Activated naive CD4-positive, alpha-beta T cell treated with anti-CD3 and anti-CD28 coated beads, Interleukin-2, amount 10 ng/mL, durations not matched to agents 7 days and 5 days (primary cell): ENCODE data around the gene C3orf22.
"Not testable (repeated sequence)": the region's sequence is repeated elsewhere in the genome, so short reads cannot be mapped to it uniquely, and the experiment has no call there.

ENCODE experiments used
- CTCF ChIA-PET: fragments of 350-600 bp; sonication (Branson Sonifier 250); formaldehyde crosslinking; loops from one replicate; lab custom pipeline; 2021; ENCODE audit warnings: antibody characterized with exemption; lab: Charles Lee
- DNase-seq: peaks from one replicate; pipeline ENCODE4 v3.0.0-alpha.2; 2020
- H3K27ac Mint-ChIP-seq: one replicate; pipeline ENCODE4 v1.8.0; 2021; ENCODE audit warnings: mild to moderate bottlenecking, moderate library complexity, mixed read lengths
- H3K27me3 Mint-ChIP-seq: one replicate; pipeline ENCODE4 v1.8.0; 2021; ENCODE audit warnings: mild to moderate bottlenecking, mixed read lengths
- H3K36me3 Mint-ChIP-seq: one replicate; pipeline ENCODE4 v1.8.0; 2021; ENCODE audit warnings: mixed read lengths
- H3K4me1 Mint-ChIP-seq: one replicate; pipeline ENCODE4 v1.8.0; 2021; ENCODE audit warnings: mixed read lengths
- H3K4me3 Mint-ChIP-seq: one replicate; pipeline ENCODE4 v1.8.0; 2021; ENCODE audit warnings: mild to moderate bottlenecking, moderate library complexity, mixed read lengths
- H3K9me3 Mint-ChIP-seq: one replicate; pipeline ENCODE4 v1.8.0; 2021; ENCODE audit warnings: mixed read lengths

The C3orf22 gene

GRCh38 chr3:126558336-126559071 lies at the start of gene C3orf22:
C3orf22 (minus strand) TSS chr3:126558932; CDS start chr3:126553390, 5,542 bp downstream.
- Mint-ChIP-seq H3K27ac (no peak within 1 kb of the TSS), H3K27me3 (peaks cover 2% of the 10 kb centered on the region), H3K4me3 (no peak within 1 kb of the TSS), H3K4me1 (no peaks in the 10 kb centered on the region), H3K9me3 (no peaks in the 10 kb centered on the region), H3K36me3 (no peaks in the 10 kb centered on the region)
- CTCF ChIA-PET, result no interaction called here
- DNase-seq, result no peak

DNA sequence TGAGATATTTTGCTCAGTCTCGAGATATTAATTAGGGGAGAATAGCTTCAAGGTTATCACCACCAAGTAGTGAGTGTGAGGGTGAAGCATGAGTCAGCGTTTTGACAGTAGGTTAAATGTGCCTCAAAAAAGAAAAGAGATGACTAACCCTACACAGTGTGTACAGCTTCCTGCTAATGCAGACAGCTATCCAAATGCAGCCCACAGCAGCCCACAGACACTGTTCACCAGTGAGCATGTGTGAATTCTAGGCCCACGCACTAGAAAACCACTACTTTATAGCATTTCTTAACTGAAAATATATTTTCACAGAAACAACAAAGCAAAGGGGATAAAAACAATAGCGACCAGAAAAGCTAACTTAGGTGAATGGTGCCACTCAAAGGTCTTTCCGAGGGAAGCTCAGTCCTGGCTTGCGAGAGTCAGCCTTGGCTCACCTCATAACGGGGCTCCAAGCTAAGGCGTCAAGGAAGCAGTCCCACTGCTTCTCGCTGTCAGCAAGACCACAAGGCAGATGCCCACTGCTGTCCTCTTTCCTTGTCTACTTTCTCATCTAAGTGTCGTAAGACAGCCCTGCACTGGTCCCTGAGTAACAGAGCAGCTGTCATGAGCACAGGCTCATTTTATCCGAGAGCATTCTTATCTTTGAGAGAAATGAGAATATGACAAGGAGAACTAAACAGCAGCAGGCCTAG lies 48.6 kb upstream of the C3orf22 start:
- CTCF ChIA-PET, result interaction anchor here (1.1 kb wide), 1 partner anchor 375 kb away, joined by 3 read pairs; no protein-coding TSS in a partner anchor
- H3K27ac Mint-ChIP-seq, result no peak overlapping the region

DNA sequence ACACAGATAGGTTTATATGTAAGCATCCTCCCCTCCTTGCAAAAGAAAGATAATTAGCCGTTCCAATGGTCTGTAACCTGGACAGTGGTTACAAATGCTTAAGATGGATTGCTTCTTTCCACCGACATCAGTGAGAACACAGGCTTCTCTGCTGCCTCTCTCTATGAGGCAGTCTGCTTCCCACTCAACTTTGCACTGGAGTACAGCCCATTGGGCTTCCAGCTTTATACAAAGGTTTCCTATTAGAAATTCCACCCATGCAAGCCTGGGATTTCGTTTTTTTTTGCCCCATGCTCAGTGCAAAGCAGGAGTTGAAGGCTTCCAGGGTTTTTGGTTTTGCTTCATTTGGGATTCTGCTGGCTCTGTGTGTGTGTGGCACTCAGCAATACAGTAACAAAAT lies 47.3 kb upstream of the C3orf22 start:
- CTCF ChIA-PET, result no interaction called here
- H3K27me3 Mint-ChIP-seq, result peaks cover 3% of the 10 kb centered on the region
- H3K27ac Mint-ChIP-seq, result no peak overlapping the region
- H3K9me3 Mint-ChIP-seq, result no peaks in the 10 kb centered on the region
- H3K4me1 Mint-ChIP-seq, result peaks cover 4% of the 10 kb centered on the region
- DNase-seq, result no peak
- H3K36me3 Mint-ChIP-seq, result no peaks in the 10 kb centered on the region
- H3K4me3 Mint-ChIP-seq, result no peak overlapping the region

More for the DNA sequence above, 48.6 kb upstream of the C3orf22 start:
- no peak overlapping the region for H3K4me3 Mint-ChIP-seq
- H3K36me3 Mint-ChIP-seq, result no peaks in the 10 kb centered on the region
- no peak for DNase-seq
- peaks cover 11% of the 10 kb centered on the region for H3K4me1 Mint-ChIP-seq
- no peaks in the 10 kb centered on the region for H3K9me3 Mint-ChIP-seq
- H3K27me3 Mint-ChIP-seq, result peaks cover 3% of the 10 kb centered on the region

DNA sequence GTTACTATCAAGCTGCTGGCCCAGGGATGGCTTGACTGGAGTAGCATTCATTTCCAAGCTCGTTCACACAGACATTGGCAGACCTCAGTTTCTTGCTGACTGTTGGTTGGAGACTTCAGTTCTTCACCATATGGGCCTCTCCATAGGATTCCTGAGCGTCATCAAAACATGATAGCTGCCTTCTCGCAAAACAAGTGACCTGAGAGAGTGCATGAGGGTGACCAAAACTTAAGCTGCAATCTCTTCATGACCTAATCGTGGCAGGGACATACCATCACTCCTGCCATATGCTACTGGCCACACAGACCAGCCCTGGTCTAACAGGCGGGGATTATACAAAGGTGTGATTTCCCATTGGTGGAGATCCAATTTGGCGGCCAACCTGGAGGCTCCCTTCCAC lies 46.0 kb upstream of the C3orf22 start:
- Mint-ChIP-seq H3K27me3 (peaks cover 10% of the 10 kb centered on the region), H3K4me3 (no peak overlapping the region), H3K4me1 (peaks cover 4% of the 10 kb centered on the region), H3K36me3 (no peaks in the 10 kb centered on the region), H3K9me3 (no peaks in the 10 kb centered on the region), H3K27ac (no peak overlapping the region)
- DNase-seq, result no peak
- CTCF ChIA-PET, result no interaction called here

- no peak overlapping the region for H3K27ac Mint-ChIP-seq
- no peaks in the 10 kb centered on the region for H3K36me3 Mint-ChIP-seq
- peaks cover 10% of the 10 kb centered on the region for H3K27me3 Mint-ChIP-seq
- no peak for DNase-seq
- H3K9me3 Mint-ChIP-seq, result no peaks in the 10 kb centered on the region
- H3K4me3 Mint-ChIP-seq, result no peak overlapping the region
- no peaks in the 10 kb centered on the region for H3K4me1 Mint-ChIP-seq
- CTCF ChIA-PET, result no interaction called here
These were observed 40.4 kb upstream of the C3orf22 start for GRCh38 chr3:126599101-126599500.

DNA sequence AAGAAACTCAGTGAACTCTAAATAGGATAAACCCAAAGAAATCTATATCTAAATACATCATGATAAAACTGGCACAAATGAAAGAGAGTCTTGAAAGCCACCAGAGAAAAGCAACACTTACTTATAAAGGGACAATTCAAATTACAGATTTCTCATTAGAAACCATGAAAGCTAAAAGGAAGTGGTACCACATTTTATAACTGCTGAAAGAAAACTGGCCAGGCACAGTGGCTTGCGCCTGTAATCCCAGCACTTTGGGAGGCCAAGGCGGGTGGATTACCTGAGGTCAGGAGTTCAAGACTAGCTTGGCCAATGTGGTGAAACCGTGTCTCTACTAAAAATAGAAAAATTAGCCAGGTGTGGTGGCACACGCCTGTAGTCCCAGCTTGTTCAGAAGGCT lies 36.7 kb upstream of the C3orf22 start:
- H3K9me3 Mint-ChIP-seq, DNase-seq, H3K27ac Mint-ChIP-seq, CTCF ChIA-PET, H3K36me3 Mint-ChIP-seq, H3K4me1 Mint-ChIP-seq, H3K4me3 Mint-ChIP-seq: not testable (repeated sequence)
- peaks cover 14% of the 10 kb centered on the region for H3K27me3 Mint-ChIP-seq

DNA sequence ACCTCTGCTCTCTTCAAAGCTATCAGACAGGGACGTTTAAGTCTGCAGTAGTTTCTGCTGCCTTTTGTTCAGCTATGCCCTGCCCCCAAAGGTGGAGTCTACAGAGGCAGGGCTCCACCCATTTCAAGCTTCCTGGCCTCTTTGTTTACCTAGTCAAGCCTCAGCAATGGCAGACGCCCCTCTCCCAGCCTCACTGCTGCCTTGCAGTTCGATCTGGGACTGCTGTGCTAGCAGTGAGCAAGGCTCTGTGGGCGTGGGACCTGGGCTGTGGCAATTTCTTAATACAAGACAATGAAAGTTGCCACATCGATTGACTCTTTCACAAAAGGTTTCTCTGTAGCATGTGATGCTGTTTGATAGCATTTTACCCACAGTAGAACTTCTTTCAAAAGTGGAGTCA lies 32.8 kb upstream of the C3orf22 start:
- H3K4me1 Mint-ChIP-seq, H3K27ac Mint-ChIP-seq, H3K36me3 Mint-ChIP-seq, CTCF ChIA-PET, DNase-seq, H3K9me3 Mint-ChIP-seq, H3K4me3 Mint-ChIP-seq: not testable (repeated sequence)
- H3K27me3 Mint-ChIP-seq, result peaks cover 14% of the 10 kb centered on the region

DNA sequence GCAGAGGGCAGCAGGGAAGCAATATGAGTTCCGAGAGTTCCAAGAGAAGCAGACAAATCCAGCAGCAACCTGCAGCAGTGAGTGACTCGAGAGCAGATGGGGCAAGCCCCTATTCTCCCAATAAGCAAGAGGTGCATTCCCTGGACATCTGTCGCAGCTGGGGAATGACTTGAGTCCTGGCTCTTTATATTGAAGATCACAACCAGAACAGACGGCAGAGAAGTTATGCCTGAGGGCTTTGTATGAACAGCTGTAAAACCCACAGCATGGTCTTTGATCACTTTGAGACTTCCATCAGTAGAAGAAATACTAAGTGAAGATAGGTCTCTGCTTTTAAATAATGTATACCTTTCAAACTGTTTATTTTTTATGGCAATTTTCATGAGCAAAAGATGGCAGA lies 23.6 kb upstream of the C3orf22 start:
- peaks cover 14% of the 10 kb centered on the region for H3K27me3 Mint-ChIP-seq
- no peak overlapping the region for H3K27ac Mint-ChIP-seq
- DNase-seq, result no peak
- H3K36me3 Mint-ChIP-seq, result no peaks in the 10 kb centered on the region
- H3K4me3 Mint-ChIP-seq, result no peak overlapping the region
- CTCF ChIA-PET, result no interaction called here
- H3K4me1 Mint-ChIP-seq, result no peaks in the 10 kb centered on the region
- no peaks in the 10 kb centered on the region for H3K9me3 Mint-ChIP-seq

DNA sequence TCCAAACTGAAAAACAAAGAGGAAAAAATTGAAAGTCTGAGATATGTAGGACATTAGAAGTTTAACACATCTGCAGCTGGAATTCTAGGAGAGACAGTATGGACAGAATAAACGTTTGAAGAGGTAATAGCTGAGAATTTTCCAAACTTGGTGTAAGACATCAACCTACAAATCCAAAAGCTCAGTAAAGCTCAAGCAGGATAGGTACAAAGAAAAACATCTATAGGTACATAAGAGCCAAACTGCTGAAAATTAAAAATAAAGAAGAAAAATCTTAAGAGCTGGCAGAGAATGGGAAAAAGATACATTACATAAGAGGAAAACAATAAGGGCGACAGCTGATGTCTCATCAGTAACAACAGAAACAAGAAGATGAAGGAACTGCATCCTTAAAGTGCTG lies 22.8 kb upstream of the C3orf22 start:
- Mint-ChIP-seq H3K4me3 (no peak overlapping the region), H3K4me1 (no peaks in the 10 kb centered on the region), H3K27me3 (peaks cover 14% of the 10 kb centered on the region), H3K27ac (no peak overlapping the region), H3K36me3 (no peaks in the 10 kb centered on the region), H3K9me3 (no peaks in the 10 kb centered on the region)
- CTCF ChIA-PET, result no interaction called here
- no peak for DNase-seq

- H3K9me3 Mint-ChIP-seq, result no peaks in the 10 kb centered on the region
- H3K27ac Mint-ChIP-seq, result no peak overlapping the region
- H3K4me3 Mint-ChIP-seq, result no peak overlapping the region
- peaks cover 14% of the 10 kb centered on the region for H3K27me3 Mint-ChIP-seq
- CTCF ChIA-PET, result no interaction called here
- H3K4me1 Mint-ChIP-seq, result no peaks in the 10 kb centered on the region
- H3K36me3 Mint-ChIP-seq, result no peaks in the 10 kb centered on the region
- DNase-seq, result no peak
These were observed 22.0 kb upstream of the C3orf22 start for GRCh38 chr3:126580746-126581145.

GRCh38 chr3:126578702-126579101 lies 20.0 kb upstream of the C3orf22 start:
- Mint-ChIP-seq H3K36me3 (no peaks in the 10 kb centered on the region), H3K9me3 (no peaks in the 10 kb centered on the region), H3K4me3 (no peak overlapping the region), H3K27me3 (peaks cover 14% of the 10 kb centered on the region), H3K4me1 (no peaks in the 10 kb centered on the region), H3K27ac (no peak overlapping the region)
- CTCF ChIA-PET, result no interaction called here
- DNase-seq, result no peak

DNA sequence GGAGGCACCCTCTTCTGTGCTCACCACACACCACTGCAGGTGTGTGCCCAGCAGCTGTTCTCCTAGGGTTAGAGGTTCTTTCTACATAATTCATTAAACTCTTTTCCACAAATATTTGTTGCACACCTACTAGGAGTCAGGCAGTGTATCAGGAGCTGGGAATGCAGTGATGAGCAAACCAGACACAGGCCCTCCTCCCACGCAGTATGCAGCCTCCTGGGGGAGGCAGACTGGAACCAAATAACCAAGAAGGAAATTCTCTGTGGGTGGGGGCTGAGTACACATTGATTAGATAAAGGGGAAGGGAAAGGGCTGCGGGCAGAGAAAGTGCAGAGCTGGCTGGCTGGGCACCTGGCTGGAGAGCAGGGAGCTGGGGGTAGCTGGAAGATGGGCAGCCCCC lies 18.5 kb upstream of the C3orf22 start:
- no peaks in the 10 kb centered on the region for H3K9me3 Mint-ChIP-seq
- no peaks in the 10 kb centered on the region for H3K36me3 Mint-ChIP-seq
- H3K27me3 Mint-ChIP-seq, result peaks cover 16% of the 10 kb centered on the region
- no peak for DNase-seq
- H3K4me3 Mint-ChIP-seq, result no peak overlapping the region
- no peak overlapping the region for H3K27ac Mint-ChIP-seq
- H3K4me1 Mint-ChIP-seq, result no peaks in the 10 kb centered on the region
- CTCF ChIA-PET, result no interaction called here

DNA sequence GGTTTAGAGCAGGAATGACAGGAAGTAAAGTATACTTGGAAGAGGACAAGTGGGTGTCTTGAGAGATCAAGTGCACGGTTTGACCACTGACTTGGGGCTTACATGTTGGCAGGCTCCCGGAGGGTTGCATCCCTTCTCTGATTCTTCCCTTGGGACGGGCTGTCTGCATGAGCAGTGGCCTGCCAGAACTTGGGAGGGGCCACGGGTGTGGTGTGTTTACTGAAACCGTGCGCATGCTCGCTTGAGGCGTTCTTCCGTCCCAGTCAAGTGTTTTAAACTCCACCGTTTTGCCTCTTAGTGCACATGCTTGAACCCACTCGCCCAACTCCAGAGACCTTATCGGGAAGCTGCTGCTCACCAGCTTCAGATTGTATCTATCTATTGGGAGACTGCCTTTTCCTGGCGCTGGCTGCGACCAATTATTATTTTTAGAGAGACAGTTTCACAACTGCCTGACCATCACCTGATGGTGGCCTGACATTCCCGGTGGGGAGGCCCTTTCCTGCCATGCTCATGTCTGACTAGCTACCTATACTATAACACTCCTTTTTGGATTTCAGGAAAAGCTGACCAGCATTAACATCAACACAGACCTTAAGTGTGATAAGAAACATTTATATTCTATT lies 14.9 kb upstream of the C3orf22 start:
- CTCF ChIA-PET, result no interaction called here
- H3K4me3 Mint-ChIP-seq, result no peak overlapping the region
- peaks cover 7% of the 10 kb centered on the region for H3K27me3 Mint-ChIP-seq
- H3K27ac Mint-ChIP-seq, result no peak overlapping the region
- no peak for DNase-seq
- no peaks in the 10 kb centered on the region for H3K36me3 Mint-ChIP-seq
- H3K4me1 Mint-ChIP-seq, result no peaks in the 10 kb centered on the region
- no peaks in the 10 kb centered on the region for H3K9me3 Mint-ChIP-seq

- Mint-ChIP-seq H3K27ac (no peak overlapping the region), H3K4me3 (no peak overlapping the region), H3K27me3 (peaks cover 7% of the 10 kb centered on the region), H3K9me3 (no peaks in the 10 kb centered on the region), H3K36me3 (no peaks in the 10 kb centered on the region), H3K4me1 (no peaks in the 10 kb centered on the region)
- CTCF ChIA-PET, result no interaction called here
- DNase-seq, result no peak
These were observed 12.3 kb upstream of the C3orf22 start for GRCh38 chr3:126571078-126571477.

DNA sequence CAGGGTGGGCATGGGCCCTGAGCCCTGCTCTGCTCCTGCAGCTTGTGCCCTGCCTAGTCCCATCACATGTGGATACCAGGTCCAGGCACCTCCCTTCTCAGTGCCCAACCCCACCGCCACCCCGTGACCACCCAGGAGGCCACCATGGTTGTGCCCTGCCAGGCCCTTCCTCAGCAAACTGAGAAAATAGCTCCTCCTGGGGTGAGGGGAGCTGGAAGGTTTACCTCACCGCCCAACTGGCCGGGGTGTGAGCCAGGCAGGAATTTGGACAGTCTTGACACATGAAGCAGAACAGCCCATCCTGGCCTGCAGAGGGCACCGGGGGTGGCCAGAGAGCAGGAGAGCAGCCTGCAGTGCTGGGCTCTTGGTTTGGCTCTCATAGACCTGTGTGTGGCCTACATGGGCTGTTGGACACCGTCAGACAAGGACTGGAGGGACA lies 11.4 kb upstream of the C3orf22 start:
- Mint-ChIP-seq H3K4me3 (no peak overlapping the region), H3K4me1 (no peaks in the 10 kb centered on the region), H3K27ac (no peak overlapping the region), H3K36me3 (no peaks in the 10 kb centered on the region), H3K27me3 (peaks cover 8% of the 10 kb centered on the region), H3K9me3 (no peaks in the 10 kb centered on the region)
- no peak for DNase-seq
- CTCF ChIA-PET, result no interaction called here
